Left ventricle myocardium superior (tissue), 1 donor: Measurements from ENCODE around the gene EHD4. TPM values are rescaled to one million over a fixed set of nuclear protein-coding genes. Genes with fewer than 3 reads are reported as not detected.
A peak's percentile ranks its signal among the peaks of the same experiment; 100 is the strongest.

Source experiments
- ATAC-seq: fragments of 200-7000 bp; cut with Tn5 transposase; one replicate; pipeline ENCODE4 v1.9.1; 2020; ENCODE audit warnings: mild to moderate bottlenecking, moderate library complexity
- DNase-seq: peaks from one replicate; pipeline ENCODE4 v3.0.0-alpha.2; 2020
- intact Hi-C: fragments of 100-400 bp; cut with micrococcal nuclease; formaldehyde crosslinking; loops from one replicate; pipeline ENCODE4 v1.11.0; 2022
- total RNA-seq: library from RNA; stranded (reverse); fragmentation: NEBNext Ultra II Directional; extraction: Animal tissue kit (Norgen Biotek cat#: 25700); gene quantifications from one replicate; pipeline ENCODE4 v1.2.1, GENCODE V29; 2021
- donor health status: DM: no; HTN: yes; CAD: no; lungs with severe emphysema.

Gene EHD4
- total RNA-seq, 1 donor from 2014 or later, result 53.5 TPM

DNA sequence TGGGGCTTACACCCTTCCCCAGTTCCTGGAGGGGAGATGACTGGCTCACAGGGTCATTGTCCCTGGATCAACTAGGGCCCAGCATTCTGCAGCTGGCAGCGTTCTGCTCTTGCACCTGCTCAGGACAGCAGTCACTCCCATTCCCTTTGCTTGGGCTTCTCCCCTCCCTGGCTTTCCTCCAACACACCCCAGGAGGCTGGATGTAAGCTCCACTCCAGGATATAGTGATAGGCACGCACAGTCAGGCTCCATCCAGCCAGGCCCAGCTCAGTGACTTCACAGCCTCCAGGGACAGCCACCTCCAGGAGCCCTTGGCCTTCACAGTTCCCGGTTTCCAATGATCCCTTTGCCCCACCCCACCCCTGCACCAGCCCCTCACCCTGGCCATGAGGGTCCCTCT is 80.4 kb downstream of the EHD4 start:
- intact Hi-C loops, result no loop called here
- ATAC-seq (peak; percentile 1), DNase-seq (no peak)

DNA sequence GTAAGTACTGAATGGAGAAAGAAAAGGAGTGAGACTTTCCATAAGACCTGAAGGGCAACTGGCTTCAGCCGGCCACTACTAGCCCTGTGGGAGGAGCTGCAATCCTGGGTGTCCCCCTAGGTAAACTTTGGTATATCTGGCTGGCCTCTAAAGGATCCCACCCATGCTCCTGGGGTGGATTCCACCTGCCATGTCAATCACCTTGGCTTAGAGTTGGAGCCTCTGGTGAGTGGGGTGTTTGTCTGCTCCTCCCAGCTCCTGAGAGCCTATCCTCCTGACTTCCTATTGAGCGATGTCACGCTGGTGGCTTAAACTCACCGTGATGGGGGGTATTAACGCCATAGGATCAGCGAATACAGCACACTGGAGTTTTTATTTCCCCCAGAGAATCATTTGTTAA is 81.1 kb downstream of the EHD4 start:
- DNase-seq, result no peak
- intact Hi-C loops, result no loop called here
- no peak for ATAC-seq

DNA sequence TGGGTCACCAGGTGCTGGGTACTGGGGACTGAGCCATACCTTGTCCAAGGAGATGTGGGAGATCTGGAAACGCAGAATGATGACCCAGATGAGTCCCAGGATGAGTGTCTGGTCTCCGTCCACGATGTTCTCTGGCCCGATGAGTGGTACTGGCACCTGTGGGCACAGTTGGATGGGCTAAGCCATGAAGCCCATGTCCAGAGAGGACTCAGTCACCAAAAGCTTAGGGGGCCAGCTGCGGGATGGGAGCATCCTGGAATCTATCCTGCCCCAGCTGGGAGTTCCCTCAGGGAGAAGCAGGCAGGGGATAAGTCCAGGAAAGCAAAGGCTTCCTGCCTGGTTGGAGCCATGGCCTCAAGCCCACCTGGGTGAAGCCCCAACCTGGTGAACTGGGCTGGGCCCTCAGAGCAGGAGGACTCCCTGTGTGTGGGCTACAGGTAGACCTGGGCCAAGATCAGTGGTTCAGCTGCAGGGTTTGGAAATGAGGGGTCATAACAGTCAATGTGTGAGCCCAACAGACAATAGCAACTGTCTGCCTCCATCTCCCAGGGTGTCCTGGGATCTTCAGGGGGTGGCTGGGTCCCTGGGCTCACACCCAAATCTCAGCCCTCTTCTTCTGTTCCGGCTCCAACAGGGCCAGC is 82.2 kb downstream of the EHD4 start:
- intact Hi-C loops, result no loop called here
- DNase-seq, result no peak
- no peak for ATAC-seq

DNA sequence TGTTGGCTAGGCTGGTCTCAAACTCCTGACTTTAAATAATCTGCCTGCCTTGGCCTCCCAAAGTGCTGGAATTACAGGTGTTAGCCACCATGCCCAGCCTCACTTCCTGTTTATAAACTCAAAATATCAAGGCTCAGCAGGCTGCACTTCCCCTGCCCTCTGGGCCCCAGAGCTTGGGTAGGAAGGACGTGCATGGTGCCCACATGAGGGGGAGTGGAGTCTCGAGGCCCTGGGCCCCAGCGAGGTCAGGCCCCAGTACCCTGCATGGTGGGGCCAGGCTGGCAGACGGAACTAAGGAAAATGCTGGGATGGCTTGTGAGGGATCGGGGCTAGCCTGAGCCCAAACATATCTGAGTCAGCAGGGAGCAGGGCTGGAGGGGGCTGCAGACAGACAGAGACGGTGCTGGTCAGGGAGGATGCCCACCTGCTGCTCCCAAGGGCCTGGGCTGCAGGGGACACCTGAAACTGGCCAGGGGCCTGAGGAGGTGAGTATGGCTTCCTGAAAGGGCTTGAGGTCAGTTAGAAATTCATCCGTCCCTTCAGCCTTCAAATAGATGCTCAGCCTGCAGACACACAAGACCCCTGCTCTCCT is 83.6 kb downstream of the EHD4 start:
- no peak for DNase-seq
- ATAC-seq, result no peak
- intact Hi-C loops, result no loop called here

DNA sequence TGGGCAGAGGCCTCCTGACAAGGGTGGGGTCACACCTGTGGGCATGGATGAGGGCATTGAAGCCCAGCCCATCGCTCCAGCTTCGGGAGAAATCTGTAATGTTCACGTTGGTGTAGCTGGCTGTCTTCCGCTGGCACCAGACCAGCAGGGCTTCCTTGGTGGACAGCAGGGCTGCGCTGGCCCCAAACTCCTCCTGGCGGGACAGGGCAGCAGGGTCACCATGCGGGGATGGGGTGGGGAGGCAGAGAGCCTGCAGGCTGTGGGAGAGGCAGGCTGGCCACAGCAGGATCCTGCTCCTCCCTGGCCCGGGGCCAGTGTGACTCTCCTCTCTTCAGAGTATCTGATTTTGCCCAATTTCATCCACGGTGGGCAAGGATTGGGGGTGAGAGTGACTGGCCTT is 84.5 kb downstream of the EHD4 start:
- no peak for ATAC-seq
- DNase-seq, result no peak
- intact Hi-C loops, result no loop called here

DNA sequence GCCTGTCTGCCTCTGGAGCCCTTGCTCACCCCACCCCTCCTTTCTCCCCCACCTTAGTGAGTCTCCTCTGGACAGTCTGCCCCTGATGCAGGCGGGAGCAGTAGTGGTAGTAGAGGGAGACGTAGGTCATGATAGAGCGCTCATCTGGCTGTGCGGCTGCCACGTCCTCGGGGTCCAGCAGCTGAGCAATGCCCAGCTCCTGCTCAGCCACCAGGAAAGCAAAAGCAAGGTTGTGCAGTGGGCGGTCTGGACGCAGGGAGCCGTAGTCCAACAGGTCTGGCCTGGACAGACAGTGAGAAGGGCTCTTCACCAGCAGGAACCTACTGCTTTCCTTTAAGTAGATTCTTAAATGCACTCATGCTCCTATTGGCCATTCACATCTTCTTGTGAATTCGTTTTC is 85.2 kb downstream of the EHD4 start:
- no peak for DNase-seq
- ATAC-seq, result no peak
- intact Hi-C loops, result no loop called here

DNA sequence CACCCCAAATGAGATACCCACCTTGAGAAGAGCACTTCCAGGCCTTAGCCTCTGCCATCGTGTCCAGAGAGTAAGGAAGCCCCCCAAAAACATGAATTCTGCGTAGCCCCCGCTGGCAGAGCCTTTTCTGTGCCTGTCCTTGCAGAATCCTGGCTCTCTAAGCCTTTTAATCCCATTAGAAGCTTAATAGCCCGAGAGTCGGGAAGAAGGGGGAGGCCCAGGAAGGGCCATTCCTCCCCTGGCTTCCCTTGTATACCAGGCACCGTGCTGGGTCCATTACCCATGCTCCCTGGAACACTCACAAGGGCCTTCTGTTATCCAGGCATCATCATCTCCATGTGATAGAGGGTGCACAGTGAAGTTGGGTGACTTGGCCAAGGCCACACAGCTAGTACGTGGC is 85.6 kb downstream of the EHD4 start:
- DNase-seq (no peak), ATAC-seq (no peak)
- intact Hi-C loops, result no loop called here

DNA sequence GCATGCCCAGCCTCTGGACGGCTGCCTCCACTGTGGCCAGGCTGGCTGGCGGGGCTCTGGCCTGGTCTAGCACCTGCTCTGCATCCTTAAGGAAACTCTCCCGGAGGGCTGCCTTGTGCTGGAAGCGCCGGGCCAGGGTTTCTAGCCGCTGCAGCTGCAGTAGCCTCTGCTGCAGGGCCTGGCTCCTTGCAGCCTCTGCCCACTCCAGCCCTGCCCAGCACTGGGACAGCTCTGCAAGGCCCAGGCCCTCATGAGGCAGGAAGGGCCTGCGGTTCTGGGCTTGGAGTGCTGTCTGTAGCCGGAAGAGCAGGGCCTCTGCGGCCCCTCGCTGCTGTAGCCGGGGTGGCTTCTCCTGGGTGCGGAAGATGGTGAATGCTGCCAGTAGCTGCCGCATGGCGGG is 86.5 kb downstream of the EHD4 start:
- DNase-seq (no peak), ATAC-seq (no peak)
- intact Hi-C loops, result no loop called here

DNA sequence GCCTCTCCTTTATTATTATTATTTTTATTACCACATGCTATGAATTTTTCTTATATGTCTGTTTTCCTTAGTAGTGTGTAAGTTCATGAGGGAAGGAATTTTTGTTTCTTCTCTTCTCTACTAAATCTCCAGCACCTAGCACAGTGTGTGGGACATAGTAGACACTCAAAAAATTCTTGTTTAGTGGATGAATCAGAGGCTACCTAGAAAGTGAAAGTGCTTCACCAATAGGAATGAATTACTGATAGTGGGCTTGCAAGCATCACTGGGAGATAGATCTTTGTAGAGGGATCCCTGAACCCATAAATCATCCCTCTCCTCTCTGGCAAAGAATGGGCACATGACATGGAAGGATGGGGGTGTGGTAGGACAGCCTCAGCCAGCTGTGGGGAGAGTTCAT is 87.0 kb downstream of the EHD4 start:
- intact Hi-C loops, result no loop called here
- DNase-seq, result no peak

DNA sequence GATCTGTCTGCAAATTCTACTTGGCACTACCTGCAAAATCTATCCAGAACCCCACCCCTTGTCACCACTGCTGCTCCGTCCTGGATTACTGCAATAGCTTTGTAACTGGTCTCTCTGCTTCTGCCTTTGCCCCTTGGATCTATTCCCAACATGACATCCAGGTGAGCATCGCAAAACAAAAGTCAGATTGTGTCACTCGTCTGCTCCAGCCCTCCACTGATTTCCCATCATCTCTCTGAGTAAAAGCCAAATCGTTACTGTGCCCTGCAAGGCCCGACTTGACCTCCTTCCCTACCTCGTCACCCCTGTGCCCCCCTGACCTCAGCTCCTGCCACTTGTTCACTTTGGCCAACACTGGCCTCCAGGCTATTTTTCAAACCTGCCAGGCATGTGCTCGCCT is 87.9 kb downstream of the EHD4 start:
- intact Hi-C loops, result no loop called here
- ATAC-seq, result no peak
- DNase-seq, result no peak

More for the DNA sequence above, 87.0 kb downstream of the EHD4 start:
- ATAC-seq, result no peak

DNA sequence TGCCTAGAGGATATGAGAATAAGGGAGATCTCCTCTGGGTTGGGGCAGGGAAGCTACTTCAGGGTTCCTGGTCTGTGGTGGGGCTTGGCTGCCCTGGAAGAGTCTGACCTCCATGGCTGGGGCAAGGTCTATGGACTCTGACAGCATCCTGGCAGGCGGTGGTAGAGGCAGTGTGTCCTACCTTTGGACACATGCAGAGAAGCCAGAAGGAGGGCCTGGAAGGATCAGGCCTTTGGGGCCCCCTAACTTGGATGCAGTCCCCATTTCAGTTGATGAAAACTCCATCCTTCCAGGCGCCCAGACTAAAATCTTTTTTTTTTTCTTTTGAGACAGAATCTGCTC is 88.9 kb downstream of the EHD4 start:
- DNase-seq, result no peak
- intact Hi-C loops, result no loop called here
- no peak for ATAC-seq

DNA sequence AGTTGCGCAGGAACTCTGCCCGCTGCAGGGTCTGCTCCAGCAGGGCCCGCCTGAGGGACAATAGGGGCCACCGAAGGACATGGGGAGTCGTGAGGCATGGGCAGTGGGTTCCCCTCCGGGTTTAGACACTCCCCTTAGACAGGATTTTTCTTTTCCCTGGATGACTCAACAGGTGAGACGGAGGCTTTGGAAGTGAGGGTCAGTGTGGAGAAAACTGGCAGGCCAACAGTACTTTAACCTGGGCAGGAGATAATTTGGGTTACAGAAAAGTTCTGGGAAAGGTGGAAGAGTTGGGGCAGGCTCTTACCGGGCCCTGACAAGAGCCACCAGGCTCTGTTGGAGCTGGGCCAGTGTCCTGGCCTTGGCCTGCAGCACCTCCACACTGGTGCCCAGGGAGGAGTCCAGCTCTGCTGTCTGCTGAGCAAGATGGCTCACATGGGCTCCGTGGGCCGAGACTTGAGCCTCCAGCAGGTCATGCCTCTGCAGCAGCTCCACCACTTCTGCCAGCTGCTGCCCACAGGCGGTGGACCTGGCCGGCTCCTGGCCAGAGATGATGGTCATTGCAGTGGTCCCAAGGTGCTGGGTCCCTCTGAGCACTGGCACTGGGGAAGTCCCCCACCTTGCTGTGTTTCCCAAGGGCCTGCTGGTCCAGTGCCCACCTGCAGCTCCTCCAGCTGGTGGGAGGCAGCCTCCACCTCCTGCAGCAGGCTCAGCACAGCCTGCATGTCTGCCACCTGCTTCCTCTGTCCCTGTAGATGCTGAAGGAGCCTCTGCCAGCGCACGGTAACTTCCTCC is 89.5 kb downstream of the EHD4 start:
- ATAC-seq, result peak; percentile 52
- intact Hi-C loops, result no loop called here
- peak; percentile 67 for DNase-seq

DNA sequence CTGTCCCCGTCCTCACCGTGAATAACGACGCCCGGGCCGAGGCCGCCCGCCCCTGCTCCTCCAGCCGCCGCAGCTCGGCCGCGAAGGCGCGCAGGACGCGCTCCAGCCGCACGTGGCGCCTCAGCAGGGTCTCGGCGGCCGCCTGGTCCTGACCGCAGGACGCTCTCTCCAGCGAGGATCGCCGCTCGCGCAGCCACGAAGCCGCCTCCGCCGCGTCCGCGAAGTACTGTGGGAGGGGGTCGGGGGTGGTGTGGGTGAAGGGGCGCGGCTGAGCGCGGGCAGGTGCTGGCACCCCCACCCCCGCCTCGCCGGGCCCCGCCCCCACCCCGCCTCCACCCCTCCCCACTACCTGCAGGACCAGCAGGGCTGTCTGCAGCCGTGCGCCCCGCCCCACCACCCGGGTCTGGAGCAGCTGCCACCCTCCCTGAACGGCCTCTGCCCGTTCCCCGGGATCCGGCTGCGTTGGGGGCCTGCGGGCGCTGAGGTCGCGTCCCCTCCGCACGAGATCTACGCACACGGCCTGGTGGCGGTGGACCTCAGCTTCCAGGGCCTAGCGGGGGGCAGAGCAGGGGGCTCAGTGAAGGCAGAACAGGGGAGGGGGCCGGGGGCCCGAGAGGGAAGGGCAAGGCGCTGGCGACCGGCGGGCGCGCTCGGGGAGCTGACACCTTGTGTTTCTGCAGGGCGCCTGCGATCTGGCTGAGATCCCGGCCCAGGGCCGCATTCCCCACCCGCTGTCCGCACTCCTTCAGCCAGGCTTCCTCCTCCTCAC is 90.3 kb downstream of the EHD4 start:
- peak; percentile 71 for ATAC-seq
- intact Hi-C loops, result no loop called here
- peak; percentile 72 for DNase-seq

DNA sequence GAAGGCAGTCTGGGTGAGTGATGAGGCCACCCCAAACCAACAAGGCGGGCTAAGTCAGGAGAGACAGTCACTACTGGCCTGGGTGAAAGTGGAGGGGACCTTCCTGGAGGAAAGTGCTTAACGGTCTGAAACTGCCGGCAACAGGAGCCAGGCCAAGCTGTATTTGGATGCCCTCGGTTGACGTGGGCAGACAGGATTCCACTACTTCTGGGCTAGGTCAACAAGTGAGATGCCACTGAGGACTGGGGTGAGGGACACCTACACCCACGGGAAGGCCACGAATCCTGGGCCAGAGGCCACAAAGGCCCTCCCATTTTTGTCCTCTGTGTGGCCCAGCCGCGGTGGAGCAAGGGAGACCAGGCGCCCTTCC is 90.8 kb downstream of the EHD4 start:
- DNase-seq (no peak), ATAC-seq (peak; percentile 21)
- intact Hi-C loops, result no loop called here

DNA sequence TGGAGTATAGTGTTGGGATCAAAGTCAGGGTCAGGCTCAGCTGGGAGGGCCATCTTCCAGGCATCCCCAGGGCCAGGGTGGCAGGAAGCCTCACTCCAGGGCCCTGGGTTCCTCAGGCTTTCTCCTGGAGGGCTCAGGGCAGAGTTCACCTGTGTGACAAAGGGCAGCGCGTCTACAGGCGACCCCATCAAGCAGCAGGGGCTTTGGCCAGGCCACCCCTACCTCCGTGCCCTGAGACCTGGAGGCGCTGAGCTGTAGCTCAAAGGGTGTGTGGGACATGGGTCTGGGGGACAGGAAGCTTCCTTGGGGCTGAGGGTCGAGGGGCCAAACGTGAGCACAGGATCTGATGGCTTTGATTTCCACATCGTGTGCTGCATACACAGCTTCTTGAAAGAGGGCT is 91.3 kb downstream of the EHD4 start:
- intact Hi-C loops, result no loop called here
- DNase-seq, result no peak
- ATAC-seq, result no peak

DNA sequence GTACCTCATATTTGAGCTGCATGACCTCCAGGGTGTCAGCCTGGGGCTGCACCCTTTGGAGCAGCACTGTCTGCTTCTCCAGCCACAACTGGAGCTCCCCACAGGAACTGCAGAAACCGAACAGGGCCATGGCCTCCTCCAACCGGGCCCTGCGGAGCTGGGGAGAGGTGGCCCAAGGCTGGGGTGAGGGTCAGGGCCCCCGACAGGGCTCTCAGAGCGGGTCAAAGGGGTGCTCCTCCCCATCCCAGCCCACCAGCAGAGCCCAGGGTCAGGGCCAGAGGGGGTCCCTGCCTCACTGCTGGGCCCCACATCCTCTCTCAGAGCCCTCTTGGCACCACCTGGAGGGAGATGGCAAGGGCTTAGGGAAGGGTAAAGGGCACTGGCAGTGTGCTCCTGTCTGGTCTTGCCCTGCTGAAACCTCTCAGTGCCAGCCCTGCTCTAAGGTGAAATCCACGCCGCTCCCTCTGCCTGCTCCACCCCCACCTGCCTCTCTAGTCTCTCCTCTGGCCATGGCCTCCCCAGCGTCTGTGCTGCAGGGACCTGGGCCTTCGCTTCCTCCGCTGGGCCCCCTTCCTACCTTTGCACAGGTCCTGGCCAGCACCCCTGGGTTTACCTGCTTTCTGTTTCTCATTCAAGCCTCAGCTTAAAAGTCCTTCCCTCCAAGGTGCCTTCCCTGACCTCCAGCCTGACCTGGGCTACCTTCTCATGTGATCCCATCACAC is 92.0 kb downstream of the EHD4 start:
- ATAC-seq (no peak), DNase-seq (no peak)
- intact Hi-C loops, result no loop called here

DNA sequence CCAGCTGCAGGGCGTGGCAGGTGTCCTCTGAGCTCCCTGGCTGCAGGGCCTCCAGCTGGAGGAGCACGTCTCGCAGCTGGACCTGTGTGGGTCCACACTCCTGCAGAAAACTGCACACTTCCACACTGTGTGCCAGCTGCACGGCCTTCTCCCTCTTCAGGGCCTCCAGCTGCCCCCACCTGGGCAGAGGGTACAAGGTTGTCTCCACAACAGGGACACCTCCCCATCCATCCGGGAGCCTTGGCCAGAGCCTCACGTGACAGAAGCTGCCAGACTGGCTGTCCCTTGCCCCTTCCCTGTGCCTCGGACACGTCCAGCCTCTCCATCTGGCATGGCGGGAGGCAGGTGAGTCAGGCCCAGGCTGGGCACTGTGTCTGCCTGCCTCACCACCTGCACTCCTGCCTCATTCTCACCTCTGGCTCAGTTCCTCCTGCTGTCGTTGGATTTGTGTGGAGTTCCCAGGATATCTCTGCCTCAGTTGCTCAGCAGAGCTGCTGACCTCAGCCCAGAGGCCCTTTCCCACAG is 93.0 kb downstream of the EHD4 start:
- DNase-seq, result no peak
- intact Hi-C loops, result no loop called here
- ATAC-seq, result no peak

DNA sequence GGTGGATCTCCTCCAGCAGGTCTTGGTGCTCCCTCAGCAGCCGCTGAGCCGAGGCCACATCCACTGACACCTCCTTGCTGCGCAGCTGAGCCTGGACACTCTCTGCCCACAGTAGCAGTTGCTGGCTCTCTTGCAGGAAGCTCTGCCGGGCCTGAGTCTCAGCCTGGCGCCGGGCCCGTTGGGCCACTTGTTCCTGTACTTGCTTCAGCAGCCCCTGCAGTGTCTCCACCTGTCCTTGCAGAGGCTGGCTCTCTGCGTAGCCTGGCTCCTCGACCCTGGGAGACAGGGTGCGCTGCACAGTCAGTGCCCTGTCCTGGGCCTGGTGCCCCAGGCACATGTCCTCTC is 94.0 kb downstream of the EHD4 start:
- intact Hi-C loops, result no loop called here
- DNase-seq (peak; percentile 83), ATAC-seq (peak; percentile 73)

DNA sequence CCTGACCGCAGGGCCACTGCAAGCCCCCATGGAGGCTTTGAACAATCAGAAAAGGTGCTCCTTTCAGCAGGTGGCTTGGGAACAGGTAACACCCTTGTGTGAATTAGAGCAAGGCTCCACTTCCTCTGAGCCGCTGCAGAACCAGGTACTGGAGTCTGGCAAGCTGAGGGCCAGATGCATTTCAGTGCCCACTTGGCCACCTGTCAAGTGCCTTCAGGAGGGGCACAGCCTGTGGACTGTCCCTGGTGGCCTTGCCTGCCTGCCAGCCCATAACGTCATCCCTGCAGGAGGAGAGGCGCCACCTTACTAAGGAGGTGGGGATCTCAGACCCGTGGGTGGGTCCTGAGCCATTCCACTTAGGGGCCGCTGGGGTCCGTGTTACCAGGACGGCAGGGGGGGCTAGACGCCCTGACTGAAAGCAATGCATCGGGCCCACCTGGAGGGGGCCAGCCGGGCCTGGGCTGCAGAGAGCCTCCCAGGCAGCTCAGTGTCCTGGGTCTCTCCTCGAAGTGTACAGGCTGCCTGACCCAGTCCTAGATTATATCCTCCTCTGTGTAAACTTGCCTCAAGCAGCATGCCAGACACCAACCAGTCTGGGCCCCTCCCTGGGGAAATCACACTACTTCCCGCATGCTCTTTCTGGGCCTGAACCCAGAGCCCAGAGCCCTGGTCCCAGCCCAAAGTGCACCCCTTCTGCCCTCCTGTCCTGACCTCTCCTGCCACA is 94.6 kb downstream of the EHD4 start:
- ATAC-seq (peak; percentile 32), DNase-seq (peak; percentile 49)
- intact Hi-C loops, result no loop called here
